ENCODE measurements around the gene RAB33B.
"Not testable (repeated sequence)": the region's sequence is repeated elsewhere in the genome, so short reads cannot be mapped to it uniquely, and the experiment has no call there.

RAB33B gene

DNA sequence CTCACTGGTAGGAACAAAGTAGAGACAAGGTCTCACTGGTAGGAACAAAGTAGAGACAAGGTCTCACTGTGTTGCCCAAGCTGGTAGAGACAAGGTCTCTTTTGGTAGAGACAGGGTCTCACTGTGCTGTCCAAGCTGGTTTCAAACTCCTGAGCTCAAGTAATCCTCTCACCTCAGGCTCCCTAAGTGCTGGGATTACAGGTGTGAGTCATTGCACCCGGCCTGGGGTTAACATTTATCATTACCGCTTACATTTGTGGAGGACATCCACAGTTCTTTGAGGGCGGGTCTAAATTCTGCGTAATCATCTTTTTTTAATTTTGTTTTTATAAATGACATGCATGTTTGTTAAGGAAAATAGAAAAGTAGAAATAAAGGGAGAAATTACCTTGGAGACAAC is 12.0 kb downstream of the RAB33B start:
- DNase-seq = no peak

DNA sequence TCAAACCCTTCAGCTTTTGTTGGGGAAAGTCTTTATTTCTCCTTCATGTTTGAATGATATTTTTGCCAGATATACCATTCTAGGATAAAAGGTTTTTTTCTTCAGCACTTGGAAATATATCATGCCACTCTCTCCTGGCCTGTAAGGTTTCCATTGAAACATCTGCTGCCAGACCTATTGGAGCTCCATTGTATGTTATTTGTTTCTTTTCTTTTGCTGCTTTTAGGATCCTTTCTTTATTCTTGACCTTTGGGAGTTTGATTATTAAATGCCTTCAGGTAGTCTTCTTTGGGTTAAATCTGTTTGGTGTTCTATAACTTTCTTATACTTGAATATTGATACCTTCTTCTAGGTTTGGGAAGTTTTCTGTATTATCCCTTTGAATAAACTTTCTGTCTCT is 14.8 kb downstream of the RAB33B start:
- DNase-seq = not testable (repeated sequence)

DNA sequence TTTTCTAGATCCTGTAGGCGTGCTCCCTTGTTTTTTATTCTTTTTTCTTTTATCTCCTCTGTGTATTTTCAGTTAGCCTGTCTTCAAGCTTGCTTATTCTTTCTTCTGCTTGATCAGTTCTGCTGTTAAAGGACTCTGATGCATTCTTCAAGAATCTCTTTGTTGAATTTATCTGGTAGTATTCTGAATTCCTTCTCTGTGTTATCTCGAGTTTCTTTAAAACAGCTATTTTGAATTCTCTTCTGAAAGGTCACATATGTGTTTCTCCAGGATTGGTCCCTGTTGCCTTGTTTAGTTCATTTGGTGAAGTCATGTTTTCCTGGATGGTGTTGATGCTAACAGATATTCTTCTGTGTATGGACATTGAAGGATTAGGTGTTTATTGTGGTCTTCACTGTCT is 15.3 kb downstream of the RAB33B start:
- DNase-seq = no peak

DNA sequence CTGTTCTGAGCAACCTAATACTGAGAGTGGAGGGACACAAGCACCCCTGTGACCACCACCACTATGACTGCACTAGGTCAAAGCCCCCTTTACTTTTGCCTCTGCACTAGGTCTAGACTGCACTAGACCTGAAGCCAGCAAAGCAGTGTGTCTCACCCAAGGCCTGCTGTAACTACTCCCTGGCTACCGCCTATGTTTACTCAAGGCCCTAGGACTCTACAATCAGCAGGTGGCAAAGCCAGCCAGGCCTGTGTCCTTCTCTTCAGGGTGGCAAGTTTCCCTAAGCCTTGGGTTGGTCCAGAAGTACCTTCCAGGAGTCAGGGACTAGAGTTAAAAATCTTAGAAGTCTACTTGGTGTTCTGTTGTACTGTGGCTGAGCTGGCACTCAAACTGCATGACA is 15.9 kb downstream of the RAB33B start:
- DNase-seq = no peak

DNA sequence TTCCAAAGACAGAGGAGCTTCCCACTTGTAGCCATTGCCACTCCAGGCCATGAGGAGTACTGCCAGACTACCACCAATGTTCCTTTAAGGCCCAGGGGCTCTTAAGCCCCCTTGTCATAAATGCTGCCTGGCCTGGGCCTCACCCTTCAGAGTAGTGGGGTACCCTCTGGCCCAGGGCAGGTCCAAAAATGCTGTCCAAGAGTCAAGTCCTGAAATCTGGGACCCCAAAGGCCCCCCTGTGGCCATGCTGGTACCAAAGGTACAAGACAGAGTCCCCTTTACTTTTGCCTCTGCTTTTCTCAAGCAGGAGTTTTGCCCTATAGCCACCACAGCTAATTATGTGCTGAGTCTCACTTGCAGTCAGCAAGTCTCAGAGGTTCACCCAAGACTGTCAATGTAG is 16.4 kb downstream of the RAB33B start:
- DNase-seq = no peak

DNA sequence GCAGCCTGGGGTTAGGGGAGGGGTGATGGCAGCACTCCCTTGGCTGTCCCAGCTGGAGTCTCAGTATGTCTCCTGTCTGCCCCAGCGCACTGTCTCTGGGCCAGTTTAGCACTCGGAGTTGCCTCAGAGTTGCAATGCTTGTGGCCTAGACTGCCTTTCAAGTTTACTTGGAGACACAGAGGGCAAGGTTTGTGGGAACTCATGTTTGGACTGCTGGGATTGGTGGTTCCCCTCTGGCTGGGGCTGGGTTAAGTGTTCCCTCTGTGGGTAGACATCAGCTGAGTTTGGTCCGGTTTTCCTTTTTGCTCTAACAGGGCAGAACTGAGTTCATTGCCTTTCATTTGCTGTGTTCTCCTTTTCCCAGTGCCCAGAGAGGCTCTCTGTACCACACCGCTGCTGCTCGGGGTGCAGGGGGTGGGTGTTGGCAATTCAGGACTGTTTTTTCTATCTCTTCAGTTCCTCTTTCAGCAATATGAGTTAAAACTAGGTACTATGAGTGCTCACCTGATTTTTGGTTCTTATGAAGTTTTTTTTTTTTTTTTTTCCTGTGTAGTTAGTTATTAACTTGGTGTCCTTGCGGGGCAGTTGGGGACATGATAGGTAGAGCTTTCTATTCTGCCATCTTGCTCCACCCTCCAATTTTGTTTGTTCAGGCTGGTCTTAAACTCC is 17.2 kb downstream of the RAB33B start:
- DNase-seq = no peak

DNA sequence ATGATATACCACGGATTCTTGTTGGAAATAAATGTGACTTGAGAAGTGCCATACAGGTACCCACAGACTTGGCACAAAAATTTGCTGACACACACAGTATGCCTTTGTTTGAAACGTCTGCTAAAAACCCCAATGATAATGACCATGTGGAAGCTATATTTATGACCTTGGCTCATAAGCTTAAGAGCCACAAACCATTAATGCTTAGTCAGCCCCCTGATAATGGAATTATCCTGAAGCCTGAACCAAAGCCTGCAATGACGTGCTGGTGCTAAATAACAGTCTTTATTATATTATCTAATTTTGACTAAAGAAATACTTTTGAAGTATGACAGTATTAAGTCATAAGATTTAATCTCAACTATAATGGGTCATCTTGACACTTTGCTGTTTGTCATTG is 18.9 kb downstream of the RAB33B start:
- no peak for DNase-seq

DNA sequence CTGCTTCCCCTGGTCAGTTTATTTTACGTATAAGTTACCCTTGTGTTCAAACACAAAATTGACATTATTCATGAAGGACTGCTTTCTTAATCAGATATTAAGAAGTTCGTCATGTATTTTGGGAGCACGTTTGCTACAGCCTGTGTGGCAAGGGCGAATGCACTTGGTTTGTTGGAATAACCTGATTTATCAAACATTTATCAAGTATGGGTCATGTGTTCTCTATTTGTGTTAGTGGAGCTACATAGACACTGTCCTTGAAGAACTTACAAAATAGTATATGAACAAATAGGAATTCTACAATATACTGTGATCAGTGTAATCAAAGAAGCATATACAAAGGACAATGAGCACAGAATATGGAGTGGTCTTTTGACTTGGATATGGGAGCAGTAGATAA is 22.4 kb downstream of the RAB33B start:
- DNase-seq = no peak

DNA sequence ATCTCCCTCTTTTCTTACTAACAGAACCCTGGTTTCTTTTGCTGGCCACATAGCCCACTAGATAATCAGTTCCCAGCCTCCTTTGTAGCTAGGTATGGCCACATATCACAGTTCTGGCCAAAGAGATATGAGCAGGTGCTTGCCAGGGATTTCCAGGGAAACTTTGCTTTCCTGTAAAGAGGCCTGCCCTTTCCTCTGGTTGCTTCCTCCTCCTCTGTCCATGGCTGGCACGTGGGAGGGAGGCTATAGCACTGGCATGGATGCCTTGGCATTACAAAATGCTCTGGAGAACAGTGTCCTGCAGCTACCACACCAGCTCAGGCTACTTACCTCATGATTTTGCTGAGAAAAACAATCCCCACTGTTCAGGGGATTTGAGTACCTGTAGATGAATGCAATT is 27.5 kb downstream of the RAB33B start:
- DNase-seq = no peak

DNA sequence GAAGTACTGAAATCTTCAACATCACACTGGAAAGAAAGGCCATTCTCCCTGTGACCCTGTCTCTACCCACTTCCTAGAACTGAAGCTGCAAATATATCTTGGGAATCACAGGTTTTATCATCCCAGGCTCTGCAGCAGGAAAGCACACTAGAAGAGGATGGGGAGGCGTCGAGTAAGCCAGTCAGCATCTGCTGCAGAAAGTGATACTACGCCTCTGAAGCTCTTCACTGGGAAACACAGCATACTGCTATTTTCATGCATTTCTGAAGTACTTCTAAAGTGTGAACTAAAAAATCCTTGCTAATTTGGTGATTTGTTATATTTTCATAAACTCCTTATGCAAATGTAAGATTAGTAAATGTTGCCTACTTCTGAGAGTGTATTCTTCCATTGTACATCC is 29.1 kb downstream of the RAB33B start:
- no peak for DNase-seq

DNA sequence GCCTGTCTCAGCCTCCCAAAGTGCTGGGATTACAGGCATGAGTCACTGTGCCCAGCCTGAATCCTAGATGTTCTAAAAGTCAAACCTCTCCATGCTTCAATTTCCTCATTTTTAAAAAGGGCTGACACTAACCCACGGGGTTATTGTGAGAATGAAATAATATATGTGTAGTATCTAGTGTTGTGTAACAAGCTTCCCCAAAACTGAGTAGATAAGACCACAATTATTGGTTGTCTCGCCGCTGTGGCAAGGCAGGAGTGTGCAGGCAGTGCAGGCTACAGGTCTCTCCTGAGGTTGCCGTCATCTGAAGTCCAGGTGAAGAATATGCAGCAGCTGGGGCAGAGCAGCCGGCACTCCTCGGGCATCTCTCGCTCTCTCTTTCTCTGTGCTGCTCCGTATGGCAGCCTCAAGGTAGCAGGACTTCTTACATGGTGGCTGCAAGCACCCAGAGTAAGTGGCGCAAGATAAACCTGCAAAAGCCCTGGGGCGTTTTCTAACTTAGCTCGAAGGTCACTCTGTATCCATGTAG is 30.9 kb downstream of the RAB33B start:
- DNase-seq = no peak

DNA sequence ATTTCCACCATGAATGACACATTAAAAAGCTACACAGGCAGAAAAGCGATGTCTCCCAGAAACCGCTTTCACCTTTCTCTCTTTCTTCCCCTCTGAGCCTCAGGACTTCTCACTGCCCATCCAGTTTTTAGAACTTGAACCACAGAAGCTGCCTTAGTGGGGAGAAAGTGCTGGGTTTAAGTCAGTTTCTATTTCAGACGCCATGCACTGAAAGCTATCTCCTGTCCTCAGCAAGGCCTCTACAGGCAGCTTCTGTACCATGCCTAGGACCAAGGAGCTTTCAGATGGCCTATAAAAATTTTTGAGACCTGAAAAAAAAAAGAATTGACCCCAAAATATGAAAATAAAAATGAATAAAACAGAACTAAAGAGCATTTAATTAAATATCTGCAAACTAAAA is 34.5 kb downstream of the RAB33B start:
- DNase-seq = no peak

DNA sequence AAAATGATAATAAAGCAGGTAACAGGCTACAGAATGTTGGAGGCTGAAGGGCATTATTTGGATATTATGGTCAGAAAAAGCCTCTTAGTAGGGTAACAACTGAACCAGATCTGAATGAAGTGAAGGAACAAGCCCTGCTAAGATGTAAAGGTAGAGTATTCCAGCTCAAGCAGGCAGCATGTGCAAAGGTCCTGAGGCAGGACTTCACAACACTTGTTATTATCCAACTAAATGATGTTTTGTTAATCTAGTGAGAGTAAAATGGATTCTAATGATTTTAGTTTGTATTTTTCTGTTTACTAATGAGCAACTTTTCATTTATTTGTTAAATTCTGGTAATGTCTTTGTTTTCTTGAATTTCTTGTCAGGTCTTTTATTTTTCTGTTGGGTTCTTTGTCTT is 35.7 kb downstream of the RAB33B start:
- no peak for DNase-seq

DNA sequence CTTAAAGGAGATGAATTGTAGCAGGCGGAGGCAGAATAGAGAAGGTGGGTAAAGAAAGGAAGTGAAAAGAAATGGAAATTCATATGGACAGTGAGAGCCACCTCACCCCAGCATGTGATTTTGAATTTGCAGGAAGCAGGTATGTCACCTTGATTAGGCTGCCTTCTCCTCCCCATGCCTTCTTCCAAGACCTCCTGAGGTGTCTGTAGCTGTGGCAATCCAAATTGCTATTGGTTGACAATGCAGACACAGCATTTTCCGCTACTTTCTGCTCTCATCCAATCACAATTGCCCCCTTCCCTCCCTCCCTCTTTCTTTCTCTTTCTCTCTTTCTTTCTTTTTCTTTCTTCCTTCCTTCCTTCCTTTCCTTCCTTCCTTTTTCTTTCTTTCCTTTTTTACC is 38.5 kb downstream of the RAB33B start:
- DNase-seq = no peak

DNA sequence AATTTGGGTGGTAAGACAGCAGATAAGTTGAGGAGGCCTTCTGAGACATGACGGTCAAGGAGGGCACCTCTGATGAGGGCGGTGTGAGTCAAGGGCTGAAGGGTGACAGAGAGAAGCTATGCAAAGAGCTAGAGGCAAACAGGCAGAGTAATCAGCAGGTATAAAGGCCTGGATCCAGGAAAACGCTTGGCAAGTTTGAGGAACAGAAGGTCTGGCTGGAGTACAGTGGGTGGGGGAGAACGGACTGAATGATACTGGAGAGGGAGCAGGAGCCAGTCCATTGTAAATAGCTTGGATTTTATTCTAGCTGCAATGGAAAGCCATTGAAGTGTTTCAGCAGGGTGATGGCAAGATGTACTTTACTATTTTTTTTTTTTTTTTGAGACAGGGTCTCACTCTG is 39.3 kb downstream of the RAB33B start:
- no peak for DNase-seq

DNA sequence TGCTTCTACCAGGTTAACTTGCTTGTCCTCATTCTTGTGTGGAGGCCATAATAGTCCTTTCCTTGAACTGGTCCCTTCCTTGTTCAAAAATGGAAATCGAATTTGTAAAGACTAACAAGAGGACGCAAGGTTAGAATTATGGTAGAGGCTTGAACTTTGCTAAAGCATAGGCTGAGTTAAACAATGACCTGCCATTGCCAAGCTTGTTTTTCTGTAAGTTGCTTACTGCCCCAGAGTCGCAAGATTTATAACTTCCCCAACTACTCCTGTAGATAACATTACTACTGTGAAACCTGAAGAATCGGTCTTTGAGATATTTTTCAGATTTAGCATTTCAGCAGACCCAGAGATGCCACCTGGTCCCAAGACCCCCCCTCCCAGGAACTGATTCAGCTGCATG is 45.3 kb downstream of the RAB33B start:
- DNase-seq = no peak

DNA sequence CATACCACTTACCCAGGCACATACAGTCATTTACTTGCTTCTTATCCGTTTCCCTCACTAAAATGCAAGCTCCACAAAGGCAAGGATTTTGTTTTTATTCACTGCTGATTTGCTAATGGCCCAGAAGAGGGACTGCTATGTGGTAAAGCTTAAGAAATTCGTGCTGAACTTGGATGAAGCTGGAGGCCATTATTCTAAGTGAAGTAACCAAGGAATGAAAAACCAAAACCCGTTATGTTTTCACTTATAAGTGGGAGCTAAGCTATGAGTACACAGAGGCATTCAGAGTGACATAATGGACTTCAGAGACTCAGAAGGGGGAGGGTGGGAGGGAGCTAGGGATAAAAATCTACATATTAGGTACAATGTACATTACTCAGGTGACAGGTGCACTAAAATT is 47.2 kb downstream of the RAB33B start:
- no peak for DNase-seq

DNA sequence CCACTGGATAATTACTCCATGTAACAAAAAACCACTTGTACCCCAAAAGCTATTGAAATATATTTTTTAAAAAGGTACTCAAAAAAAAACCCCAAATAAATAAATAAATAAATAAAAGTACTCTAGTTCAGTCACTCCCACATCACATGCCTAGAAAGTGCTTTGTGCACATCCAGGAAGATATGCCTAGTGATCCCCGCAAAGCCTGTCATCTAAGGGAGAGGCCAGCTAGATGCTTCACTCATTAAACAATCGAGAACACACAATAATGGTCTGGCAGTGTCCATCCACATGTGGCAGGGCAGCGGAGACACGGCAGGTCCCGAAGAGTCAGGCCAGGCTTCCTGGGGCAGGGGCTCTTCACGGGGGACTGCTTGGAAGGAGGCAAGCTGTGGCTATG is 47.6 kb downstream of the RAB33B start:
- DNase-seq = no peak

DNA sequence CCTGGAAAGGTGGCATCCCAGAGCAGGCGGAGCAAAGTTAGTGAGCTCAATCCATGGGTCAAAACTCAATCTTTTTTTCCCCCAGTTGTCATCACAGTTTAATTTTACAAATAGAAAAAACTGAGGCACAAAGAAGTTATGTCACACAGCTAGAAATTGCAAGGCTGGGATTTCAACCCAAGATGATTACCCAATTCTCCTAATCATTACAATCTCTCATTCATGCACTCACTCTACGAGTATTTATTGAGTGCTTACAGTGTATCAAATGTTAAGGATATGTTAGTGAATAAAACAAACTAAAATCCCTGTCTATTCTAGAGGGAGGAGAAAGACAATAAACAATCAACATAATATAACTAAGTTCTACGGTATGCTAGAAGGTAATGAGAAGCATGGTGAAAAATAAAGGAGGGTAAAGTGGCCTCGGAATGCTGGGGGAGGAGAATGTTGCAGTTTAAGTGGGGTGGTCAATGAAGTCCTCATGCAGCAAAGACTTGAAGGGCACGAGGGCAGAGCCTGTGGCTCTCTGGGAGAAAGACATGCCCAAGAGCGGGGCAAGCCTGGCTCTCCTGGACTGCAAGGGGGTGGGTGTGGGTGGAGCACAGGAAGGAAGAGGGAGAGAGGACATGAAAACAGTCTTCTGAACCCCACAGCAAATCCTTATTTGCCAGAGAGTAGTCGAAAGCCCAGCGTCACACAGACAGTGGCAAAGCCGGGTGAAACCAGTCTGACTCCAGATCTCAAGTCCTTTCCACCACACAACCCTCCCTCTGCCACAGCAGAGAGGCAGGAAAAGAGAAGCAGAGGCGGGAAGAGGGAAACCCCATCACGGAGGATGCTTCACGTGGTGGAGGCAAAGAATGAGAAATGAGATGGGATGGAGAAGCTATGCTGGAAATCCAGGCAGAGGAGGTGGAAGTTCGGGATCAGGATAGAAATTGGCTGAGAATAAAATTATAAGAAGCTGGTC is 48.3 kb downstream of the RAB33B start:
- DNase-seq = no peak

DNA sequence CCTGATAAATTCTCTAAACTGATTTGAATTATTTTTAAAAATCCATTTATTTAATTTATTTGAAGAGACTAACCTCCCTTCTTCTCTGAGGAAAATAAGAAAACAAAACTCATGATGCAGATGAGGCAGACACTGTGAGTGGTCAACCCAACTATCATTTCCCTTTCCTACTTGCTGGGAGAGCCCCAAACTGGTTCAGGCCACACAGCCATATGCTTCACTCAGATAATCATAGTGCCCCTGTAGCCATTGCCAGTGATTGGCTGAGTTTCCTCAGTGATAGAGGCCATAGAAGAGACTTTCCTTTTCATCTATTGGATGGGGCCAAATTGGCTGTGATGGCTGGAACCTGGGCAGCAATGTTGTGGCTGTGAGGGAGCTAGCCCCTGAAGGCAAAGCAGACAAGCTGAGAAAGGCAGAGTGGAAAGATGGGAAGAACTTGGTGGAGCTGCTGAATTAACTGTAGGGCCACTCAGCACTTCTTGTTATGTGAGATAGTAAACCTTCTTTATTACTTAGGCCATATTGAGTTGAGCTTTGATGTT is 49.8 kb downstream of the RAB33B start:
- no peak for DNase-seq

DNA sequence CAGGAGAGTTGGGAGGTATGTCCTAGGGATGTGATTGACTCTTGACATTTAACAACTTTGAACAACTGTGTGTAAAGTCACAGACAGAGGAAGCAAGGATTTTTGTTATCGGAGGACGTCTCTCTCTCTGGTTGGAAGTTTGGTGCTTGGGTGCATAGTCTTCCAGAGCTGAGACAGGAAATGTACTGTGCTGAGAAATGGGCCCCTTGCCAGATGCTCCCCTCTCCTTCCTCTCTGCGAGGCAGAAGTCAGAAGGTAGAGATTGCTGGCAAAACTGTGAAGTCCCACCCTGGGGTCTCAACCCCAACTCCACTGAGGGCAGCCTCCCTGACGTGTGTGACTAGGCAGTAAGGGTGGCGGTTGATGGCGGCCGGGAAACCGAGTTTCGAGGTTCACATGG is 52.9 kb downstream of the RAB33B start:
- no peak for DNase-seq

DNA sequence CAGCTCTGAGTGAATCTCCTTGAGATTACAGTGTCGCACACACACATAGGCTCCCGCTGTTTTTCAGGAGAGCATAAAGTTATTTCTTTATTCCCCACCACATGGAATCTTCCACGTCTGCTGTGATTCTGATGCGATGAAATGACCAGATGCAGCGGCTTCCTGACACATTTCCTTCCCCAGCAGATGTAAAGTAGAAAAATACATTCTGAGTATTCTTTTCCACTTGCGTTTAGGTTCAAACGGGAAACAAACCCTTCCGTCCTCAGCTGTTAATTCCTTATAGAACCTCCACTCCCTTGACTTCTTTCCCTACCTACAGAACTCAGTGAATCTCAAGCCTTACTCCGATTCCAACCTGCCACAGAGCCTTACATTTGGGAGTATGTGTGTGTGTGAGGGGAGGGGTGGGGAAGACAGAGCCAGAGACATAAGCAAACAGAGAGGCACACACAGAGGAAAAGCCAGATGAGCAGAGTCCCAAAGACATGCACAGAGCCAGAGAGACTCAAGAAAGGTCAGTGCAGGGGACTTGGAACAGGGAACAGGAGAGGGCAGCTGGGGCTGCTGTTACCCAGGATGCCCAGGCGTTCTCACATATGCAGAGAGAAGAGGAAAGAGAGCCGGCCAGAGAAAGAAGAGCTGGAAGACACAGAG is 54.8 kb downstream of the RAB33B start:
- DNase-seq = no peak

DNA sequence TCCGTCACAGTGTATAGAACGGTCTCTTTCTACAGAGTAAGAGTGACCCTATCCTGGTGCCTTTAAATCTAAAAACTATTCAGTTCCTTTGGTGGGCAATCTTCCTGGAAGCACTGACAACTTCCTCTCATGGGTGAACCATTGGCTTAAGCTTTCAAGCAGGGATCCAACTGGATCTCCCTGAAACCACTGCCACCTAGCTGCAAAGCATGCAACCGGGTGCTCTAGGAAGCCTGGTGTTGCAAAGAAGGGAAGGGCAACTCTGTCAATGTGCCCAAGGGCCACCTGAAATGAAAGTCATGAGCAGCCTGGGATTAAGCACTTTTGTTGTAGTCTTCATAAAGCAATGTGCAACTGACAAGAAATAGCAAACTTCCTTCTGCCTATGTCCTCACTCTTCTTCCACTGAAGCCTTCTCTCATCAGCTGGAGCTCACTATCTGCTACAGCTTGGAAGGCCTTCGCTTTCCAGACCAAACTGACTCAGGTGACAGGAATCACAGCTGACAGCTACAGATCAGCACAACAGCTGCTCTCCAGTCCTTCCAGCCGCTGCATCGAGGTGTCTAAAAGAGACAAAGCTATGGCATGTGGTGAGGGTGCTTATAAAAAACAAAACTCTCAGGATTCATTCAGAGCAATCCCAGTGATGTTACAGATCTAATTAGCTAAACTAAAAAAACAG is 55.9 kb downstream of the RAB33B start:
- DNase-seq = no peak

Data from NCI-H1417 treated with DMSO at 0.1 percent for 48 hours (cell line).